ENCODE data around the gene CBLL2.
"Not testable (repeated sequence)": the region's sequence is repeated elsewhere in the genome, so short reads cannot be mapped to it uniquely, and the experiment has no call there.

GRCh38 chrX:22289209-22289608 lies 16.5 kb downstream of the CBLL2 start:
- not testable (repeated sequence) for TF ChIP-seq CTCF (IDR thresholded peaks at IDR 0.05; ENCODE audit: insufficient read depth, low read length, poor library complexity, severe bottlenecking); EZH2phosphoT487 (conservative IDR thresholded peaks at IDR 0.05; ENCODE audit: low read length)

Measured in SU-DHL-6 (cell line).